Endothelial cell of umbilical vein (primary cell): ENCODE data around the gene PCGF2. TPM values are rescaled to one million over a fixed set of nuclear protein-coding genes. Genes with fewer than 3 reads are reported as not detected.

ENCODE experiments used
- BruUV-seq: library from RNA; stranded (reverse); fragments of 400-500 nt; replicated peaks from 2 replicates; lab custom pipeline; 2021; lab: Mats Ljungman, UMichigan
- CTCF ChIA-PET: fragments of 300-600, 350-600 bp; sonication (Branson Sonifier 250); formaldehyde crosslinking; loops from one replicate; lab custom pipeline; 2021; ENCODE audit warnings: antibody characterized with exemption, inconsistent platforms; lab: Charles Lee
- POLR2A ChIA-PET: fragments of 300-600, 350-600 bp; sonication (Branson Sonifier 250); formaldehyde crosslinking; loops from one replicate; lab custom pipeline; 2021; ENCODE audit warnings: antibody characterized with exemption, inconsistent platforms; lab: Charles Lee
- DNase-seq: peaks from one replicate; pipeline ENCODE4 v3.0.0-alpha.2; 2011; ENCODE audit warnings: low read depth, low spot score
- FAIRE-seq: peaks from 2 replicates; lab custom pipeline; 2011; peaks lifted over from hg19 to GRCh38; lab: Jason Lieb, UNC
- H2AFZ ChIP-seq: 2 replicates; pipeline ENCODE4 v1.6.0; 2012; ENCODE audit warnings: low read depth, low read length, control low read depth, inconsistent platforms
- H3K27ac ChIP-seq: 2 replicates; pipeline ENCODE4 v1.5.1; 2011; ENCODE audit warnings: low read depth, mild to moderate bottlenecking, control low read depth, low read length, moderate library complexity; ENCODE audit not compliant: insufficient read depth
- H3K27me3 ChIP-seq, 2 experiments: 2 replicates each; pipeline versions ENCODE4 v1.6.0 to v1.6.1; 2011; ENCODE audit warnings: low read length in 2 of 2, mixed read lengths in 1 of 2; ENCODE audit not compliant: control insufficient read depth in 2 of 2, insufficient read depth in 2 of 2
- H3K36me3 ChIP-seq, 2 experiments: 2 replicates in 1 of 2; 3 replicates in 1 of 2; pipeline ENCODE4 v1.5.1; 2011; ENCODE audit warnings: low read length in 2 of 2, mild to moderate bottlenecking in 1 of 2, moderate library complexity in 1 of 2; ENCODE audit not compliant: control insufficient read depth in 2 of 2, insufficient read depth in 2 of 2; ENCODE audit errors: extremely low read depth in 1 of 2
- H3K4me1 ChIP-seq: 3 replicates; pipeline ENCODE4 v1.5.1; 2011; ENCODE audit warnings: mild to moderate bottlenecking, low read length; ENCODE audit not compliant: control insufficient read depth, insufficient read depth; ENCODE audit errors: extremely low read depth
- H3K4me2 ChIP-seq: 2 replicates; pipeline ENCODE4 v1.6.1; 2011; ENCODE audit warnings: low read length, control low read depth, mixed read lengths; ENCODE audit not compliant: insufficient read depth
- H3K4me3 ChIP-seq, 3 experiments: fragments of 200-600 bp in 1 of 3; sonication (generic), shearing (Covaris generic) in 1 of 3; replicated peaks in 1 of 3; 2 replicates each; pipeline ENCODE4 v1.5.1; 2011 to 2016; ENCODE audit warnings: control low read depth in 3 of 3, low read length in 3 of 3, mild to moderate bottlenecking in 2 of 3, inconsistent platforms in 1 of 3, low read depth in 1 of 3, moderate library complexity in 1 of 3; ENCODE audit not compliant: insufficient read depth in 1 of 3
- H3K79me2 ChIP-seq: 2 replicates; pipeline ENCODE4 v1.6.0; 2012; ENCODE audit warnings: low read length, inconsistent platforms; ENCODE audit not compliant: control insufficient read depth, insufficient read depth
- H3K9ac ChIP-seq: replicated peaks from 2 replicates; pipeline ENCODE3; 2011; ENCODE audit warnings: low read length, control low read depth; ENCODE audit not compliant: insufficient read depth; ENCODE audit errors: extremely low read depth
- H3K9me1 ChIP-seq: replicated peaks from 3 replicates; pipeline ENCODE4 v1.6.0; 2011; ENCODE audit warnings: mild to moderate bottlenecking, low read length; ENCODE audit not compliant: control insufficient read depth, insufficient read depth; ENCODE audit errors: extremely low read depth
- H3K9me3 ChIP-seq: replicated peaks from 2 replicates; pipeline ENCODE4 v1.5.1; 2012; ENCODE audit warnings: low read length, inconsistent platforms; ENCODE audit not compliant: control insufficient read depth, insufficient read depth
- H4K20me1 ChIP-seq: replicated peaks from 2 replicates; pipeline ENCODE3; 2011; ENCODE audit warnings: mild to moderate bottlenecking, low read length; ENCODE audit not compliant: control insufficient read depth, insufficient read depth; ENCODE audit errors: extremely low read depth
- CTCF ChIP-seq, 2 donors: IDR thresholded peaks; 1 replicate in 1 of 2; 2 replicates in 1 of 2; pipeline ENCODE4 v1.5.1; 2011; ENCODE audit warnings: low read length in 2 of 2, mild to moderate bottlenecking in 2 of 2, moderate library complexity in 2 of 2, control low read depth in 1 of 2, inconsistent platforms in 1 of 2, low read depth in 1 of 2; ENCODE audit not compliant: insufficient read depth in 1 of 2; ENCODE audit errors: extremely low read depth in 1 of 2
- EZH2 ChIP-seq: IDR thresholded peaks from 2 replicates; pipeline ENCODE4 v1.6.1; 2012; ENCODE audit warnings: borderline replicate concordance, low read depth, mild to moderate bottlenecking, moderate library complexity, low read length, inconsistent platforms; ENCODE audit not compliant: severe bottlenecking
- GATA2 ChIP-seq: IDR thresholded peaks from 2 replicates; pipeline ENCODE4 v1.7.0; 2011; ENCODE audit warnings: low read depth, mild to moderate bottlenecking, moderate library complexity, mixed read lengths, low read length; ENCODE audit not compliant: insufficient read length, insufficient read depth
- MAX ChIP-seq: IDR thresholded peaks from 2 replicates; pipeline ENCODE4 v1.6.1; 2011; ENCODE audit not compliant: insufficient read depth, insufficient read length
- MYC ChIP-seq: IDR thresholded peaks from one replicate; pipeline ENCODE4 v1.6.1; 2011; ENCODE audit warnings: mild to moderate bottlenecking, low read depth, low read length
- POLR2A ChIP-seq: IDR thresholded peaks from 2 replicates; pipeline ENCODE4 v1.6.1; 2012; ENCODE audit warnings: low read depth, mild to moderate bottlenecking, control low read depth, low read length
- POLR2AphosphoS5 ChIP-seq: IDR thresholded peaks from 2 replicates; pipeline ENCODE4 v1.6.1; 2012; ENCODE audit warnings: low read depth, mild to moderate bottlenecking, control low read depth, low read length, moderate library complexity; ENCODE audit not compliant: insufficient read depth
- dilution Hi-C: fragments of 300-500 bp; cut with MboI; formaldehyde crosslinking; loops from one replicate; pipeline ENCODE4 v1.15.0; 2019; ENCODE audit warnings: low sequenced_read_pairs; ENCODE audit not compliant: extremely low pct_ligation_motif_present
- intact Hi-C: fragments of 100-400 bp; cut with micrococcal nuclease; formaldehyde crosslinking; loops from one replicate; pipeline ENCODE4 v1.10.0; 2022
- polyA plus RNA-seq, 4 experiments: library from polyadenylated mRNA; depleted of rRNA in 3 of 4; stranded (reverse) in 3 of 4; unstranded in 1 of 4; fragments of >200 nt; gene quantifications; 2 replicates each; pipeline versions ENCODE4 v1.2.1 to v1.2.3, GENCODE V29; 2011 to 2012; ENCODE audit warnings: missing spikeins in 1 of 4
- total RNA-seq: library from RNA; stranded (reverse); gene quantifications from 2 replicates; pipeline ENCODE4 v1.2.3, GENCODE V29; 2021

PCGF2 gene
- total and polyA plus RNA-seq, 2 donors (not counting 3 experiments of a cell fraction or from before 2014, with no cell fraction given): 39.8 to 78.4 TPM

- ChIA-PET POLR2A (no interaction called here), CTCF (interaction anchor here (0.9 to 2.1 kb wide), 3 partner anchors 15 to 33 kb away, joined by 4 to 9 read pairs (median 5); no protein-coding TSS in a partner anchor)
- H4K20me1 ChIP-seq: no peaks in the 10 kb centered on the region
- FAIRE-seq (no peak), DNase-seq (peak; percentile 77)
- no peaks in the 10 kb centered on the region for H3K9me1 ChIP-seq
- H3K4me3 ChIP-seq: peak overlapping the region; percentile 31 to 59 (median 47)
- peaks cover 44% of the 10 kb centered on the region for H3K4me1 ChIP-seq
- no peaks in the 10 kb centered on the region for H3K9me3 ChIP-seq
- H2AFZ ChIP-seq: peak overlapping the region; percentile 63
- peaks cover 16% of the 10 kb centered on the region for H3K79me2 ChIP-seq
- peaks cover 0 to 2% of the 10 kb centered on the region in 2 experiments for H3K27me3 ChIP-seq
- H3K27ac ChIP-seq: peak overlapping the region; percentile 27
- no peaks in the 10 kb centered on the region for H3K36me3 ChIP-seq
- H3K9ac ChIP-seq: peak overlapping the region; percentile 81
- intact Hi-C loops: loop anchor here (1.0 to 5.0 kb wide), 4 partner anchors 25 to 165 kb away; partner anchors contain the start of genes CISD3 and PCGF2
- H3K4me2 ChIP-seq: peak overlapping the region; percentile 75
- TSS peak; percentile 70 for BruUV-seq
- dilution Hi-C loops: no loop called here
- no peak for TF ChIP-seq GATA2
- TF ChIP-seq POLR2A: peak; percentile 44
- TF ChIP-seq POLR2AphosphoS5: peak; percentile 52
- peak; percentile 65 for TF ChIP-seq MAX
Measured at GRCh38 chr17:38702166-38702915, 45.8 kb downstream of the PCGF2 start.

- FAIRE-seq (no peak), DNase-seq (peak; percentile 39)
- H3K9ac ChIP-seq: peak overlapping the region; percentile 60
- H3K27me3 ChIP-seq: peaks cover 0 to 2% of the 10 kb centered on the region in 2 experiments
- TF ChIP-seq GATA2 (no peak), POLR2AphosphoS5 (no peak), POLR2A (no peak), MAX (no peak), MYC (no peak), EZH2 (no peak), CTCF (IDR thresholded peaks at IDR 0.05; ENCODE audit: extremely low read depth in 1 of 2, insufficient read depth in 1 of 2, low read depth in 1 of 2, low read length in 2 of 2) (no peak)
- H3K4me3 ChIP-seq: peak overlapping the region; percentile 31 to 47 (median 43)
- H3K9me3 ChIP-seq: no peaks in the 10 kb centered on the region
- peaks cover 38% of the 10 kb centered on the region for H3K4me1 ChIP-seq
- ChIA-PET POLR2A (no interaction called here), CTCF (interaction anchor here (0.9 to 2.1 kb wide), 4 partner anchors 14 to 34 kb away, joined by 3 to 9 read pairs (median 4); no protein-coding TSS in a partner anchor)
- no peaks in the 10 kb centered on the region for H3K9me1 ChIP-seq
- intact Hi-C loops (loop anchor here (1.0 to 5.0 kb wide), 4 partner anchors 24 to 166 kb away; partner anchors contain the start of genes CISD3 and PCGF2), dilution Hi-C loops (no loop called here)
- peak overlapping the region; percentile 10 for H3K27ac ChIP-seq
- H3K4me2 ChIP-seq: peak overlapping the region; percentile 64
- peaks cover 9% of the 10 kb centered on the region for H3K79me2 ChIP-seq
- peak overlapping the region; percentile 63 for H2AFZ ChIP-seq
- no peaks in the 10 kb centered on the region for H3K36me3 ChIP-seq
- BruUV-seq: TSS peak; percentile 46
- H4K20me1 ChIP-seq: no peaks in the 10 kb centered on the region
Measured at GRCh38 chr17:38701504-38702165, 46.5 kb downstream of the PCGF2 start.
